Neural progenitor cell (in vitro differentiated cells): ENCODE data around the gene GTF2F2. TPM values are rescaled to one million over a fixed set of nuclear protein-coding genes. Genes with fewer than 3 reads are reported as not detected.

ENCODE experiments used
- DNase-seq: peaks from one replicate; pipeline ENCODE4 v3.0.0-alpha.2; 2016; ENCODE audit warnings: low spot score
- H2AFZ ChIP-seq: fragments of 200-600 bp; sonication (generic); replicated peaks from 2 replicates; pipeline ENCODE4 v1.6.1; 2016; ENCODE audit warnings: antibody characterized with exemption
- H3F3A ChIP-seq: fragments of 200-600 bp; sonication (generic); 2 replicates; pipeline ENCODE4 v1.6.1; 2016; ENCODE audit warnings: antibody characterized with exemption, low read depth
- H3K27ac ChIP-seq: fragments of 200-600 bp; sonication (generic); 2 replicates; pipeline ENCODE4 v1.5.1; 2016; ENCODE audit warnings: mild to moderate bottlenecking
- H3K27me3 ChIP-seq: fragments of 200-600 bp; sonication (generic); 2 replicates; pipeline ENCODE4 v1.6.1; 2016; ENCODE audit warnings: mild to moderate bottlenecking, moderate library complexity
- H3K36me3 ChIP-seq: fragments of 200-600 bp; sonication (generic); 2 replicates; pipeline ENCODE4 v1.5.1; 2016
- H3K4me1 ChIP-seq: fragments of 200-600 bp; sonication (generic); 2 replicates; pipeline ENCODE4 v1.6.1; 2016; ENCODE audit warnings: mixed run types
- H3K4me2 ChIP-seq: fragments of 200-600 bp; sonication (generic); 2 replicates; pipeline ENCODE4 v1.6.1; 2016
- H3K4me3 ChIP-seq: fragments of 200-600 bp; sonication (generic); 2 replicates; pipeline ENCODE4 v1.5.1; 2016
- H3K79me2 ChIP-seq: fragments of 200-600 bp; sonication (generic); 2 replicates; pipeline ENCODE4 v1.6.1; 2016; ENCODE audit warnings: low read depth
- H3K9ac ChIP-seq: fragments of 200-600 bp; sonication (generic); 2 replicates; pipeline ENCODE4 v1.6.1; 2016
- H3K9me3 ChIP-seq: fragments of 200-600 bp; sonication (generic); 2 replicates; pipeline ENCODE4 v1.5.1; 2016; ENCODE audit warnings: low read depth
- H4K20me1 ChIP-seq: fragments of 200-600 bp; sonication (generic); 2 replicates; pipeline ENCODE4 v1.6.1; 2016; ENCODE audit warnings: low read depth
- H3K27ac Mint-ChIP-seq: 3 replicates; pipeline ENCODE4 v1.8.0; 2021; ENCODE audit warnings: mixed read lengths
- H3K27me3 Mint-ChIP-seq: 2 replicates; pipeline ENCODE4 v1.8.0; 2022; ENCODE audit warnings: low read depth, mild to moderate bottlenecking, inconsistent platforms, moderate library complexity, mixed read lengths; ENCODE audit not compliant: insufficient read depth
- H3K36me3 Mint-ChIP-seq: 3 replicates; pipeline ENCODE4 v1.8.0; 2021; ENCODE audit warnings: mixed read lengths
- H3K4me1 Mint-ChIP-seq: 3 replicates; pipeline ENCODE4 v1.8.0; 2021; ENCODE audit warnings: mixed read lengths
- H3K4me3 Mint-ChIP-seq: 3 replicates; pipeline ENCODE4 v1.8.0; 2021; ENCODE audit warnings: mild to moderate bottlenecking, moderate library complexity, mixed read lengths
- H3K9me3 Mint-ChIP-seq: 3 replicates; pipeline ENCODE4 v1.8.0; 2020; ENCODE audit warnings: mixed read lengths
- CTCF ChIP-seq: fragments of 200-600 bp; sonication (generic); IDR thresholded peaks from 2 replicates; pipeline ENCODE4 v1.5.1; 2017; ENCODE audit warnings: antibody characterized with exemption, mild to moderate bottlenecking
- EZH2 ChIP-seq: fragments of 200-600 bp; sonication (generic); IDR thresholded peaks from 2 replicates; pipeline ENCODE4 v1.6.1; 2017; ENCODE audit warnings: antibody characterized with exemption, mild to moderate bottlenecking, moderate library complexity
- EZH2phosphoT487 ChIP-seq: fragments of 200-600 bp; sonication (generic); IDR thresholded peaks from 2 replicates; pipeline ENCODE4 v1.6.1; 2017; ENCODE audit warnings: antibody characterized with exemption
- total RNA-seq: library from RNA; depleted of rRNA; stranded (reverse); fragments of >200 nt; gene quantifications from 2 replicates; pipeline ENCODE4 v1.2.3, GENCODE V29; 2015; ENCODE audit warnings: low replicate concordance

GTF2F2 gene
- total RNA-seq, 1 donor from 2014 or later, result 54.1 TPM

GRCh38 chr13:45315520-45316167 is 195.3 kb downstream of the GTF2F2 start:
- no peak for DNase-seq
- peaks cover 10% of the 10 kb centered on the region for H3K4me1 Mint-ChIP-seq
- no peak overlapping the region for H3K27ac Mint-ChIP-seq
- no peaks in the 10 kb centered on the region for H3K79me2 ChIP-seq
- H3F3A ChIP-seq, result peaks cover 15% of the 10 kb centered on the region
- H3K4me1 ChIP-seq, result peaks cover 3% of the 10 kb centered on the region
- no peaks in the 10 kb centered on the region for H3K9me3 ChIP-seq
- no peaks in the 10 kb centered on the region for H3K9me3 Mint-ChIP-seq
- peaks cover 2% of the 10 kb centered on the region for H3K36me3 Mint-ChIP-seq
- H3K27me3 Mint-ChIP-seq, result peaks cover 6% of the 10 kb centered on the region
- no peaks in the 10 kb centered on the region for H3K27me3 ChIP-seq
- H4K20me1 ChIP-seq, result no peaks in the 10 kb centered on the region
- H3K4me3 ChIP-seq, result no peak overlapping the region
- H3K4me3 Mint-ChIP-seq, result no peak overlapping the region
- no peak overlapping the region for H3K9ac ChIP-seq
- no peak overlapping the region for H3K27ac ChIP-seq
- H3K4me2 ChIP-seq, result no peak overlapping the region
- H2AFZ ChIP-seq, result no peak overlapping the region
- TF ChIP-seq CTCF (no peak), EZH2 (no peak), EZH2phosphoT487 (no peak)
- no peaks in the 10 kb centered on the region for H3K36me3 ChIP-seq

DNA sequence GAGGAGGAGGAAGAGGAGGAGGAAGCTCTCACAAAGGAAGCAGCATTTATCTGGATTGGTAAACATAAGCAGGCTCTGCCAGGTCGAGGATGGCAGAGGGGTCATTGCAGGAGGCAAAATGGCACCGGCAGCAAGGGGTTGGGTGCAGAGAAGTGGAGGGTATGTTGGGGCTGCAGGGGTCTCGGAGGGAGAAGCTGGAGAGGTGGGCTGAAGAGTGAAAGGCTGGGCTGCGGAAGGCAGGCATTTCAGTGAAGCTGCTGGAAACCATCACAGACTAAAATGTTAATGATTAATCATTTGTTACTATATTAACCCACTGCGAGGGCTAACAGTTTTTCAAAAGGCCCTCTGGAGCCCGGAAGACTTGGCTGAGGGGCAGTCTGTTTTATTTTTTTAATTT is 196.0 kb downstream of the GTF2F2 start:
- Histone ChIP-seq H3K27me3 (no peaks in the 10 kb centered on the region), H3K36me3 (no peaks in the 10 kb centered on the region), H3F3A (peaks cover 8% of the 10 kb centered on the region), H3K79me2 (no peaks in the 10 kb centered on the region), H4K20me1 (no peaks in the 10 kb centered on the region), H3K9ac (no peak overlapping the region), H3K9me3 (no peaks in the 10 kb centered on the region), H3K4me1 (no peaks in the 10 kb centered on the region), H3K27ac (no peak overlapping the region), H3K4me3 (no peak overlapping the region), H2AFZ (no peak overlapping the region), H3K4me2 (no peak overlapping the region)
- Mint-ChIP-seq H3K27ac (no peak overlapping the region), H3K9me3 (no peaks in the 10 kb centered on the region), H3K36me3 (peaks cover 2% of the 10 kb centered on the region), H3K4me1 (peaks cover 4% of the 10 kb centered on the region), H3K4me3 (no peak overlapping the region), H3K27me3 (peaks cover 4% of the 10 kb centered on the region)
- TF ChIP-seq EZH2, result no peak
- no peak for TF ChIP-seq CTCF
- TF ChIP-seq EZH2phosphoT487, result no peak
- no peak for DNase-seq

GRCh38 chr13:45316996-45317395 is 196.7 kb downstream of the GTF2F2 start:
- Mint-ChIP-seq H3K27me3 (peaks cover 5% of the 10 kb centered on the region), H3K27ac (no peak overlapping the region), H3K4me3 (no peak overlapping the region), H3K4me1 (peaks cover under 1% of the 10 kb centered on the region), H3K36me3 (peaks cover 2% of the 10 kb centered on the region), H3K9me3 (no peaks in the 10 kb centered on the region)
- no peak overlapping the region for H3K4me2 ChIP-seq
- DNase-seq, result no peak
- no peaks in the 10 kb centered on the region for H4K20me1 ChIP-seq
- H3K27ac ChIP-seq, result no peak overlapping the region
- peaks cover 1% of the 10 kb centered on the region for H3F3A ChIP-seq
- no peak overlapping the region for H2AFZ ChIP-seq
- no peaks in the 10 kb centered on the region for H3K9me3 ChIP-seq
- H3K4me1 ChIP-seq, result no peaks in the 10 kb centered on the region
- H3K4me3 ChIP-seq, result no peak overlapping the region
- H3K27me3 ChIP-seq, result no peaks in the 10 kb centered on the region
- TF ChIP-seq EZH2phosphoT487 (no peak), CTCF (no peak), EZH2 (no peak)
- H3K79me2 ChIP-seq, result no peaks in the 10 kb centered on the region
- no peaks in the 10 kb centered on the region for H3K36me3 ChIP-seq
- H3K9ac ChIP-seq, result no peak overlapping the region
